Panc1 (cell line): ENCODE data around the gene GPR157. TPM values are rescaled to one million over a fixed set of nuclear protein-coding genes. Genes with fewer than 3 reads are reported as not detected.

Experiments used
- ATAC-seq: fragments of 200-7000 bp; cut with Tn5 transposase; 2 replicates; pipeline ENCODE4 v1.9.1; 2020; ENCODE audit warnings: mild to moderate bottlenecking, moderate library complexity
- BruUV-seq: library from RNA; stranded (reverse); fragments of 400-500 nt; replicated peaks from 2 replicates; lab custom pipeline; 2021; lab: Mats Ljungman, UMichigan
- CTCF ChIA-PET: fragments of 300-600 bp; sonication (Branson Sonifier 250); formaldehyde crosslinking; loops from one replicate; lab custom pipeline; 2022; ENCODE audit warnings: antibody characterized with exemption; lab: Charles Lee
- POLR2A ChIA-PET: fragments of 300-600 bp; sonication (Branson Sonifier 250); formaldehyde crosslinking; loops from one replicate; lab custom pipeline; 2022; ENCODE audit warnings: antibody characterized with exemption; lab: Charles Lee
- DNase-seq: peaks from one replicate; pipeline ENCODE4 v3.0.0-alpha.2; 2010; ENCODE audit warnings: low read depth, low spot score
- H3K27ac ChIP-seq: 2 replicates; pipeline ENCODE4 v1.5.1; 2011; ENCODE audit warnings: mild to moderate bottlenecking, low read length, inconsistent platforms
- H3K27me3 ChIP-seq: fragments of 200-500 bp; sonication (Bioruptor generic); 2 replicates; pipeline ENCODE4 v1.6.0; 2014; ENCODE audit warnings: low read length, inconsistent platforms; ENCODE audit not compliant: control insufficient read depth, insufficient read depth
- H3K36me3 ChIP-seq: fragments of 200-500 bp; sonication (Bioruptor generic); 2 replicates; pipeline ENCODE4 v1.5.1; 2014; ENCODE audit warnings: inconsistent platforms, mild to moderate bottlenecking, low read length, moderate library complexity; ENCODE audit not compliant: control insufficient read depth, insufficient read depth
- H3K4me1 ChIP-seq: 2 replicates; pipeline ENCODE4 v1.5.1; 2011; ENCODE audit warnings: inconsistent platforms, mild to moderate bottlenecking, low read length, moderate library complexity; ENCODE audit not compliant: control insufficient read depth, insufficient read depth
- H3K4me3 ChIP-seq, 2 experiments: 2 replicates each; pipeline ENCODE4 v1.5.1; 2011 to 2012; ENCODE audit warnings: low read depth in 2 of 2, low read length in 2 of 2, mild to moderate bottlenecking in 2 of 2, inconsistent platforms in 1 of 2, moderate library complexity in 1 of 2
- H3K9me3 ChIP-seq: fragments of 200-500 bp; sonication (Bioruptor generic); 2 replicates; pipeline ENCODE4 v1.5.1; 2014; ENCODE audit warnings: low read depth, mild to moderate bottlenecking, inconsistent platforms, low read length, moderate library complexity; ENCODE audit not compliant: control insufficient read depth, insufficient read depth
- CTCF ChIP-seq: fragments of 450-650 bp; IDR thresholded peaks from 2 replicates; pipeline ENCODE4 v1.5.1; 2017; ENCODE audit warnings: mild to moderate bottlenecking
- POLR2AphosphoS5 ChIP-seq: IDR thresholded peaks from 2 replicates; pipeline ENCODE4 v1.6.1; 2012; ENCODE audit warnings: mild to moderate bottlenecking, low read depth, low read length, moderate library complexity
- REST ChIP-seq, 2 experiments: IDR thresholded peaks; 2 replicates each; pipeline ENCODE4 v1.6.1; 2011 to 2012; ENCODE audit warnings: low read depth in 2 of 2, control low read depth in 1 of 2, low read length in 1 of 2, mild to moderate bottlenecking in 1 of 2, moderate library complexity in 1 of 2; ENCODE audit not compliant: insufficient read depth in 1 of 2
- SIN3A ChIP-seq: IDR thresholded peaks from 2 replicates; pipeline ENCODE4 v1.6.1; 2012; ENCODE audit warnings: low read depth, mild to moderate bottlenecking, low read length, moderate library complexity, borderline replicate concordance; ENCODE audit not compliant: insufficient read depth
- TCF7L2 ChIP-seq: IDR thresholded peaks from 2 replicates; pipeline ENCODE4 v1.6.1; 2011; ENCODE audit warnings: mild to moderate bottlenecking, low read depth, low read length, inconsistent platforms
- in situ Hi-C: cut with HindIII; loops from 2 replicates; pipeline ENCODE4 v1.10.0; 2016; ENCODE audit warnings: low sequenced_read_pairs, low pct_unique_long_range_greater_than_20kb
- intact Hi-C: fragments of 100-400 bp; cut with micrococcal nuclease; formaldehyde crosslinking; loops from one replicate; pipeline ENCODE4 v1.10.0; 2022; ENCODE audit not compliant: unreplicated experiment
- total RNA-seq: library from RNA; stranded (reverse); gene quantifications from one replicate; pipeline ENCODE4 v1.2.1, GENCODE V29; 2021; ENCODE audit not compliant: unreplicated experiment

GPR157 gene
- total RNA-seq, 1 experiment from 2014 or later, result 19.8 TPM

DNA sequence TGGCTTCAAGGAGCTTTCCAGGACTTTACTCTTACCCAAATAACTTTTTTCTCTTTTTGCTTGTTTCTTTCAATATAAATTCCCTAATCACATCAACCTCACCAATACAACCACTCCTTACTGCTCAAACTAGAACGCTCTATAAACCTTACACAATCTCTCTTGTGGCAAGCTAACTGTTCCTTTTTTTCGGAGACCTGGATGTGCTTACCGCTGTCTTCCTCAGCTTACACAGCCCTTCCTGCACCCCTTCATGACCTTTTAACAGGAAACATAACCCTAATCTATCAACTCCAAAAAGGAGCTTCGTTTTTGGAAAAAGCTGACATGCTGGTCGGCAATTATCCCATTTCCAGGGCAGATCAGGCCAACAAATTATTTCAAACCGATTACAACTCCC is 35.3 kb downstream of the GPR157 start:
- H3K27ac ChIP-seq, result no peak overlapping the region
- no TSS peak for BruUV-seq
- CTCF ChIA-PET, result no interaction called here

DNA sequence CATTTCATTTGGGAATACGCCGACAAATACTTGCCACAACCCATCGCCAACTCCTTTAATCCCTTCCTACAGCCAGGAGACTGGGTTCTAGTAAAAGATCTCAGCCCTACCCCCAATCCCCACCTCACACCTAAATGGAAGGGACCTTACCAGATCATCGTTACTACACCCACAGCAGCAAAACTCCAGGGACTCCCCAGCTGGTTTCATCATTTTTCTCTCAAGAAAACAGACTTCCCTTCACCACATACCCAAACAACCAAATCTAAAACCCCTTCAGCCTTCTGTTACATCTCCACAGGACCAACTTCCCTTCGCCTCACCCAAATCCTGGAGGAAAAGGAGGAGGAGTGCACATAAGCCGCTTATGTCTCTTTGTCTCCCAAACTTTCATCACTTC is 35.8 kb downstream of the GPR157 start:
- H3K4me1 ChIP-seq, result no peaks in the 10 kb centered on the region
- H3K27ac ChIP-seq, result no peak overlapping the region
- DNase-seq, result no peak
- intact Hi-C loops (no loop called here), in situ Hi-C loops (no loop called here)
- BruUV-seq, result no TSS peak
- no peak overlapping the region for H3K4me3 ChIP-seq
- POLR2A ChIA-PET, result no interaction called here
- CTCF ChIA-PET, result no interaction called here
- H3K27me3 ChIP-seq, result no peaks in the 10 kb centered on the region; the same call in 1 of the 2 replicates
- ATAC-seq, result no peak
- no peaks in the 10 kb centered on the region for H3K36me3 ChIP-seq
- peaks cover 9% of the 10 kb centered on the region; the same call in 1 of the 2 replicates for H3K9me3 ChIP-seq
- TF ChIP-seq POLR2AphosphoS5 (no peak), TCF7L2 (no peak), SIN3A (no peak), CTCF (no peak), REST (IDR thresholded peaks at IDR 0.05; ENCODE audit: insufficient read depth in 1 of 2, low read depth in 2 of 2, low read length in 1 of 2) (no peak)

More for the DNA sequence above, 35.3 kb downstream of the GPR157 start:
- peaks cover 9% of the 10 kb centered on the region; the same call in 1 of the 2 replicates for H3K9me3 ChIP-seq
- no peaks in the 10 kb centered on the region for H3K4me1 ChIP-seq
- intact Hi-C loops (no loop called here), in situ Hi-C loops (no loop called here)
- TF ChIP-seq TCF7L2 (no peak), POLR2AphosphoS5 (no peak), REST (IDR thresholded peaks at IDR 0.05; ENCODE audit: insufficient read depth in 1 of 2, low read depth in 2 of 2, low read length in 1 of 2) (no peak), CTCF (no peak), SIN3A (no peak)
- H3K4me3 ChIP-seq, result no peak overlapping the region
- no peaks in the 10 kb centered on the region; the same call in 1 of the 2 replicates for H3K27me3 ChIP-seq
- ATAC-seq, result no peak
- POLR2A ChIA-PET, result no interaction called here
- no peaks in the 10 kb centered on the region for H3K36me3 ChIP-seq
- no peak for DNase-seq
